Esophagus squamous epithelium (tissue), 5 donors: ENCODE measurements around the gene MAPK12. TPM values are rescaled to one million over a fixed set of nuclear protein-coding genes. Genes with fewer than 3 reads are reported as not detected.
A peak's percentile ranks its signal among the peaks of the same experiment; 100 is the strongest.

ENCODE experiments used
- DNase-seq: peaks from one replicate; lab custom pipeline; 2025; lab: John Stamatoyannopoulos, UW
- H3K27ac ChIP-seq, 4 donors: fragments of 200-600 bp; sonication (generic); one replicate each; pipeline ENCODE4 v1.5.1; 2016 to 2019; ENCODE audit warnings: mild to moderate bottlenecking in 1 of 4
- H3K27me3 ChIP-seq, 4 donors: fragments of 200-600 bp; sonication (generic); 1 replicate in 3 of 4; 2 replicates in 1 of 4; pipeline versions ENCODE4 v1.5.1 to v1.6.0; 2017 to 2021; ENCODE audit warnings: antibody characterized with exemption in 1 of 4
- H3K36me3 ChIP-seq, 3 donors: fragments of 200-600 bp; sonication (generic); one replicate each; pipeline ENCODE4 v1.5.1; 2016 to 2019
- H3K4me1 ChIP-seq, 3 donors: fragments of 200-600 bp; sonication (generic); one replicate each; pipeline ENCODE4 v1.5.1; 2017 to 2019
- H3K4me3 ChIP-seq, 4 donors: fragments of 200-600 bp; sonication (generic); 1 replicate in 3 of 4; 2 replicates in 1 of 4; pipeline ENCODE4 v1.5.1; 2016 to 2019; ENCODE audit warnings: mild to moderate bottlenecking in 2 of 4, moderate library complexity in 1 of 4
- H3K9me3 ChIP-seq, 3 donors: fragments of 200-600 bp; sonication (generic); one replicate each; pipeline ENCODE4 v1.5.1; 2016 to 2019
- CTCF ChIP-seq, 6 experiments: fragments of 450-650 bp in 4 of 6; fragments of 200-600 bp in 2 of 6; sonication (generic) in 2 of 6; IDR thresholded peaks; one replicate each; pipeline ENCODE4 v1.5.1; 2016 to 2019; ENCODE audit warnings: antibody characterized with exemption in 6 of 6, mild to moderate bottlenecking in 4 of 6, moderate library complexity in 4 of 6
- POLR2A ChIP-seq, 4 donors: fragments of 450-650 bp; IDR thresholded peaks; one replicate each; pipeline ENCODE4 v1.6.1; 2017; ENCODE audit warnings: antibody characterized with exemption in 4 of 4, mild to moderate bottlenecking in 4 of 4, moderate library complexity in 3 of 4
- WGBS, 2 donors: methylation state at CpG; one replicate each; pipeline ENCODE4 v1.1.5; 2018; 5-methylcytosine and 5-hydroxymethylcytosine counted together
- intact Hi-C: fragments of 100-400 bp; cut with DNase I; formaldehyde crosslinking; loops from one replicate; pipeline ENCODE4 v1.15.0; 2022
- total RNA-seq, 4 donors: library from RNA; depleted of rRNA; stranded (reverse); fragments of >200 nt; gene quantifications; one replicate each; pipeline ENCODE4 v1.1.0, GENCODE V29; 2016
- donor health status: DM: yes; HTN: yes; CAD: no.

MAPK12 gene
- total RNA-seq, 4 donors from 2014 or later, result 0.19 to 6.9 (median 2.3) TPM

DNA sequence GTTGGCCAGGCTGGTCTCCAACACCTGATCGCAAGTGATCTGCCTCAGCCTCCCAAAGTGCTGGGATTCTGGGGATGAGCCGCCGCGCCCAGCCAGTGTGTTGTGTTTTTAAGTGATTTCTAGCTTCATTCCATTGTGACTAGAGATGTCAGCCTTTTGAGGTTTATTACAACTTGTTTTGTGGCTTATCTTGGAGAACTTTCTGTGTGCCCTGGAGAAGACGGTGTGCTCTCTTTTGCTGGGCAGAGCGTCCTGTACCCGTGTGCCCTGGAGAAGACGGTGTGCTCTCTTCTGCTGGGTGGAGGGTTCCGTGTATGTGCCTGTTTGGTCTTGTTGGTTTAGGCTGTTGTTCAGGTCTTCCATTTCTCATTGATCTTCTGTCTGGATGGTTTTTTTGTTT, 48.2 kb downstream of the MAPK12 start:
- no peak overlapping the region for H3K4me3 ChIP-seq
- H3K36me3 ChIP-seq, result peaks cover 39 to 98% (median 55%) of the 10 kb centered on the region in 3 donors
- no peak overlapping the region for H3K27ac ChIP-seq
- H3K27me3 ChIP-seq, result no peaks in the 10 kb centered on the region
- TF ChIP-seq POLR2A (IDR thresholded peaks at IDR 0.05) (no peak), CTCF (IDR thresholded peaks at IDR 0.05) (no peak)
- DNase-seq, result no peak
- intact Hi-C loops, result loop anchor here (5.0 to 10.0 kb wide), 2 partner anchors 61 to 288 kb away; no protein-coding TSS in a partner anchor
- H3K9me3 ChIP-seq, result no peaks in the 10 kb centered on the region
- H3K4me1 ChIP-seq, result peaks cover 0 to 18% (median 0%) of the 10 kb centered on the region in 3 donors
- 85 to 88% methylated on average over 8 to 9 of the region's 9 CpGs for WGBS, 2 donors

DNA sequence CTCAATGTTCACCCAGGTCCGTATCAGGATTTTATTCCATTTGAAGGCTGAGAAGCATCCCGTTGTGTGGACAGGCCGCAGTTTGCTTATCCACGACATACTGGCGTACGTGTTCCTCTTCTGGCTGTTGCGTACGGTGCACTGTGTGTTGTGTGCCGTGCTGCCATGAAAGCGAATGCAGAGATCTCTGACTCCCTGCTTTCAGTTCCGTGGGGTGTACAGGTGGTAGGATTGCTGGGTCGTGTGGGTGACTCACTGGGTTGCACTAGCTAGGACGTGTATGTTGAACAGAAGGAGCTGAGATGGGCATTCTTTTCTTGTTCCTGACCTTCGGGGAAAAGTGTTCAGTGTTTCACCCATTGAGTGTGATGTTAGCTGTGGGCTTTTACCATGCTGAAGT, 50.3 kb downstream of the MAPK12 start:
- intact Hi-C loops, result loop anchor here (5.0 to 10.0 kb wide), 2 partner anchors 59 to 286 kb away; no protein-coding TSS in a partner anchor
- TF ChIP-seq POLR2A (IDR thresholded peaks at IDR 0.05) (no peak), CTCF (IDR thresholded peaks at IDR 0.05) (no peak)
- peaks cover 18 to 98% (median 47%) of the 10 kb centered on the region in 3 donors for H3K36me3 ChIP-seq
- peaks cover 0 to 34% (median 0%) of the 10 kb centered on the region in 3 donors for H3K4me1 ChIP-seq
- no peak for DNase-seq
- no peaks in the 10 kb centered on the region for H3K9me3 ChIP-seq
- H3K27me3 ChIP-seq, result no peaks in the 10 kb centered on the region
- 72 to 78% methylated on average over 14 of the region's 14 CpGs for WGBS, 2 donors
- H3K27ac ChIP-seq, result no peak overlapping the region
- H3K4me3 ChIP-seq, result no peak overlapping the region

DNA sequence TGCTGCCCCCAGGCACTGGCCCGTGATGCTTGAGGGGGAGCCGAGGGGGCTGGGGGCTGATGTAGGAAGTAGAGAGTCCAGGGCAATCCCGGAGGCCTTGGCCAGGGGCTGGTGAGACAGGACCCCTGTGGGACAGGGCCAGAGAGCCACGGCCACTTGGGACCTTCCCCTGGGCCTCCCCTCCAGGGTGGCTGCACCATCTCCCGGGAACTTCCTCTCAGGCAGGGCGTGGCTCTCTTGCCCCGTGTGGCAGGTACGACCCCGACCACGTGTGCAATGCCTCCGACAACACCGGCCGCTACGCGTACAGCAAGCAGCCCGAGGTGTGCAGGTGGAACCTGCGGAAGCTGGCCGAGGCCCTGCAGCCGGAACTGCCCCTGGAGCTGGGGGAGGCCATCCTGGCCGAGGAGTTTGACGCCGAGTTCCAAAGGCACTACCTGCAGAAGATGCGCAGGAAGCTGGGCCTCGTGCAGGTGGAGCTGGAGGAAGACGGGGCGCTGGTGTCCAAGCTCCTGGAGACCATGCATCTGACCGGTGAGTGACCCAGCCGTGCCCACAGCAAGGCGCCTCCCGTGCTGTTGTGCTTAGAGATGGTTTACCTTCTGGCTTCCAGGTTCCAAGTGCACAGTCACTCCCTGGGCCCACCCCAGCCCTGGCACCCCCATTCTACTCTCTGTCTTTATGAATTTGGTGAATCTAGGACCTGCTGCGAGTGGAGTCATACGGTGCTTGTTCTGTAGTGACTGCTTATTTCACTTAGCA, 50.9 kb downstream of the MAPK12 start:
- TF ChIP-seq CTCF (IDR thresholded peaks at IDR 0.05) (no peak), POLR2A (IDR thresholded peaks at IDR 0.05) (no peak)
- Histone ChIP-seq H3K4me1 (peaks cover 0 to 40% (median 0%) of the 10 kb centered on the region in 3 donors), H3K9me3 (no peaks in the 10 kb centered on the region), H3K27ac (no peak overlapping the region), H3K27me3 (no peaks in the 10 kb centered on the region), H3K36me3 (peaks cover 14 to 98% (median 41%) of the 10 kb centered on the region in 3 donors), H3K4me3 (no peak overlapping the region)
- DNase-seq, result no peak
- intact Hi-C loops, result loop anchor here (5.0 to 10.0 kb wide), 2 partner anchors 58 to 286 kb away; no protein-coding TSS in a partner anchor
- 83 to 85% methylated on average over 9 to 12 of the region's 32 CpGs for WGBS, 2 donors

GRCh38 chr22:50209893-50210292, 51.6 kb downstream of the MAPK12 start:
- WGBS, 2 donors, result 14 to 67% methylated on average over 9 to 15 of the region's 20 CpGs
- no peaks in the 10 kb centered on the region for H3K9me3 ChIP-seq
- DNase-seq, result no peak
- TF ChIP-seq POLR2A (IDR thresholded peaks at IDR 0.05) (no peak), CTCF (IDR thresholded peaks at IDR 0.05) (peak; percentile 75 to 89 (median 84))
- H3K27me3 ChIP-seq, result no peaks in the 10 kb centered on the region
- H3K27ac ChIP-seq, result no peak overlapping the region
- H3K4me3 ChIP-seq, result no peak overlapping the region
- H3K36me3 ChIP-seq, result peaks cover 14 to 95% (median 37%) of the 10 kb centered on the region in 3 donors
- intact Hi-C loops, result loop anchor here (5.0 to 10.0 kb wide), 2 partner anchors 58 to 285 kb away; no protein-coding TSS in a partner anchor
- peaks cover 0 to 47% (median 0%) of the 10 kb centered on the region in 3 donors for H3K4me1 ChIP-seq
